ENCODE data around the gene PLCB2.
A peak's percentile ranks its signal among the peaks of the same experiment; 100 is the strongest.

The PLCB2 gene

DNA sequence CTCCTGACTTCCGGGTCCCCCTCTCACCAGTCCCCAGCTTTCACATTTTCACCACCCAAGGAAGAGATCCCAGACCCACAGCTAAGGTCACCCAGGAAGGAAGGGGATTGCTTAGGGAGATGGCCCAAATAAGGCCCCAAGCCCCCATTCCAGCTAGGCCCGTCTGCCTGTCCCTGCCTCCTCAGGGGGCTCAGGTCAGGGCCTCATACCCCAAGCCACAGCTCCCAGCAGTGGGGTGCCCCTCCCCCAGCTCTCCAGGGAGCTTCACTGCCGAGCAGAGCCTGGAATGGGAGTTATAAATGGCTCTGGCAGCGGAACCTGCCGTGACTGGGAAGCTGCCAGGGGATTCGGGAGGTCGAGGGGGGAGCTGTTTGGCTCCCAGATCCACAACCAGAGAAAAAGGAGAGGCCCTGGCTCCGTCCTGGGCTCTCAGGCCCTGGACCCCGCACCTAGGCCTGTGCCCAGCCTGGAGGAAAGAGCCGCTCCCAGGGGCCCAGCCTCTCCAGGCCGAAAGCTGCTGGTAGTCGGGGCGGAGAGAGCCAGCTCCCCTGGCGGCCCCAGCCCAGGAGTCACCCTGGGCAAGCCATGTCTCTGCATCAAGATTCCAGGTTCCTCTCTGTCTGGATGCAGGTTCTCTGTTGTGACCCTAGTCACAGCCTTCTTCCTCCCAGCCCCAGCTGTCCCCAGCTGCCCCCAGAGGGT lies 32.5 kb upstream of the PLCB2 start:
- DNase-seq = no peak

DNA sequence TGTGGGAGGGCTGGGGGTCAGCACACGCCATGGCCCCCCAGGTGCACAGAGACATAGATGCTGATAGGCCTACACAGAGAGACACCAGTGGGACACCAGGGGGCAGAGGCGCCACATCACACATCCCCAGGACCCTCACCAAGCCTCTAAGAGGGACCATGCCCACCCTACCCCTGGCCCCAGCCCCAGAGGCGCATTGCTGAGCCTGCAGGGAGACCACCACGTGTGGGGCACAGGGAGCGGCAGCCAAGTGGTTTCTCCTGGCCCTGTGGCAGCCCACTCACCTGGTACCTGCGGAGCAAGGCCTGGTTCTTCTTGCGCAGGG lies 31.8 kb upstream of the PLCB2 start:
- DNase-seq = no peak

DNA sequence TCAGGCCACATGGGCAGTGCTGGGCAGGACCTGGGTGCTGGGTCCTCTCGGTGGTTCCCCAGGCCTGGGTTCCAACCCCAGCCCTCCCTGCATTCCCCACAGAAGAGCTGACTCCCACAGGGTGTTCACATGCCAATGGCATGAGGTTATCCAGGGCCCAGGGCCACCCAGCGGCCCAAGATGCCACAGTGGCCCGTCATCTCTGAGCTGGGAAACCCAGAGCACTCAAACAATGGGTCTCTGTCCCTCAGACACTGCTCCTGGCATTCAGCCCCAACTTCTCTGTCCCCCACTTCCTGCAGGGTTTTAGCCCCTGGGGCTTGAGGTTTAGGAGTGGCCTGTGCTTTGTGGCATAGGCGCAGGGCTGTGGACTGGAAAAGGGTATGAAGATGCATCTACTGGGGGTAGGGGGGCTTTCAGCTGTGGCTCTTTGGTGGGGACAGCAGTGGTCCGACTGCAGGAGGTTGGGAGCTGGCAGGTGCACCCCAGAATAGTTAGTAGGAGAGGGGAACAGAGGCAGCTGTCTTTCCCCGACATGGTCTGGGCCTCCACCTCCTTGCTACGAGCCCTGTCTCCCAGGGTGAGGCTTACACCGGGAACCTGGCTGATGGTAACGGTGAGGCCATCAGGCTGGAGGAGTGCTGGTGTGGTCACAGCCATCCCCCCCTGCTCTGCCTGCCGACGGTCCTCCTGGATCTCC lies 31.3 kb upstream of the PLCB2 start:
- DNase-seq = no peak

DNA sequence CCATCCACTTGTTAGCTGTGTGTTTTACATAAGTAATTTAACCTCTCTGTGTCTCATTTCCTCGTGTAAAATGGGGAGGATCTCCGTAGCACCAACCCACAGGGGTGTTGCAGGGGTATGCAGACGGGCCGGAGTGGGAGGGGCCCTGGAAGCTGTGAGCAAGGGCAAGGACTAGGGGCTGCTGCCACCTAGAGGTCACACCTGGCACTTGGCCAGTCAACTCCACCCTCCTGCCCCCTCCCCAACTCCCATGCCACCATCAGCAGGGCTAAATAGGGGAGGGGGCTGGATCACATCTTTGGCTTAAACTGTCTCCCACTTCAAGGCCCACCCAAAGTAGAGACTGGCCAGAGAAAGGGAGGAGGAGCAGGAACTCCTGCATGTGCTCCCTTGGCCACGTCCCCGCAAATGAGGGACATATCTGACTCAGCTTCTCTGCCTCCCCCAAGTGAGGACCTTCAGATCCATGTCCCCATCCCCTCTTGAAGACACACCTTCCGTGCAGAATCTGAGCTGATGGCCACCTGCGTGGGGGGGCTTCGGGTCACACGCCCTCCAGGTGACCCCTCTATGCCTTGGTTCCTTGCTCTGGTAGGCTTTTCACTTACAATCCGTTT lies 30.4 kb upstream of the PLCB2 start:
- DNase-seq = peak; percentile 64

DNA sequence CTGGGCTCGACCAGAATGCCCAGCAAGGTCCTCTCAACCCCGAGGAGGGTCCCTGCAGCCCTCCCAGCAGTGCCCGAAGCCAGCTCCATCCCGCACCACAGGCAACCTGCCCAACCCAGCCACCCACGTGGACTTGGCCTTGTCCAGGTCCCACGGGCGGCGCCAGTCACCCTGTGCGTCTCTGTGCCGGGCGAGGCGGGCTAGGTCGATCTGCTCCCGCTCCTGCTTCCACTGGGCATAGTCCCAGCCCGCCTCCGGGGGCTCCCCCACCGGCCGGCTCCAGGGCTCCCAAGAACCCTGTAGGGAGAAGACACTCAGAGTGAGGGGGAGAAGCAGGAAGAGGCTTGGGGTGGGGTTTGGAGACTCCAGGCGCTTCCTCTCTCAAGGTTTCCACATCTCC lies 29.9 kb upstream of the PLCB2 start:
- DNase-seq = no peak

DNA sequence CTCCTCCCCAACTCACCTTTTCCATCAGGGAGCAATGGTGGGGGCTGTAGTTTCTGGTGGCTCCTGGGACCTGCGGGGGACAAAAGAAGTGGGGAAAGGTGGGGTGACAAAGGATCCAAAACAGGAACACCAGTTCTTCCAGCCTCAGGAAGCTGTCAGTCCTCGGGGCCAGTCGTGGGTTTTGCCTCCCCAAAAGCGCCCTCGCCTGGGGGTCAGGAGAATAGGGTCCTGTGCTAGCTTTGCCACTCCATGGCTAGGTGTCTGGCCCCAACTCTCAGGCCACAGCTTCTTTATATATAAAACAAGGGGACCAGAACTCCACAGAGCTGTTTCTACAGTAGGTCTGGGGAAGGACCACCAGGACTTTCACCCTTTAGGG lies 29.0 kb upstream of the PLCB2 start:
- no peak for DNase-seq

DNA sequence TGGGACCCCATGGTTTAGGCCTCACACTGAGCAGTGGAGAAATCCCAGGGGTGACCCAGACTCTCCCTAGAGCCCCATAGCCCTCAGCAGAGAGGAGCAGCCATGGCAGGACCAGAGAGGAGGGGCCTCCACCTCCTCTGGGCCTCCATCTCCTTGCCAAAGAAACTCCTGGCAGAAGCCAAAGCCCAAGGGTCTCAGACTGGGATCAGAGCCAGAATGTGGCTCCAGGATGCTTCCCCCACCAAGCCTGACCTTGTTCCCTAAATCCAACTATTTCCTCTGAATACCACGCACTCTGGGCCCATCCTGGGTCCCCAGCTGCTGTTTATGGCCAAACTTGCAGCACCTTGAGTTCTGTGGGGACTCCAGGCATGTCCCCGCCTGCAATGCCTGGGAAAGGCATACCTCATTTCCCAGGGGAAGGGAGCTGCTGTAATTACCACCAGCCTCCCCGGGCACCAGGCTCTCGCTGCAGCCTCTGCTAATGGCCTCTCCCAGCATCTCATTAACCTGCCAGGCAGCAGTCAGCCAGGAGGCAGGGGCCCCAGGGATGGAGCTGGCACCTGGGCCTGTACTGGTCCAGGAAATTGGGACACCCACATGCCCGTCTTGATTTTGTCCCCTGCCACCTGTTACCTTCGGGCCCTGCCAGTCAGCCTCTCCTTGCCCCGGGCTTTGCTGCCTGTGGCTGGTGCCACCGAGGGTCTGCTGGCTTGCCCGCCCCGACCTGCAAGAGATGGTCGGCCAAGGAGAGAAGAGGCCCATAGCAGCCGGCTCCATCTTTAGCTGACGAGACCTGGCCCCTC lies 28.4 kb upstream of the PLCB2 start:
- DNase-seq = no peak

DNA sequence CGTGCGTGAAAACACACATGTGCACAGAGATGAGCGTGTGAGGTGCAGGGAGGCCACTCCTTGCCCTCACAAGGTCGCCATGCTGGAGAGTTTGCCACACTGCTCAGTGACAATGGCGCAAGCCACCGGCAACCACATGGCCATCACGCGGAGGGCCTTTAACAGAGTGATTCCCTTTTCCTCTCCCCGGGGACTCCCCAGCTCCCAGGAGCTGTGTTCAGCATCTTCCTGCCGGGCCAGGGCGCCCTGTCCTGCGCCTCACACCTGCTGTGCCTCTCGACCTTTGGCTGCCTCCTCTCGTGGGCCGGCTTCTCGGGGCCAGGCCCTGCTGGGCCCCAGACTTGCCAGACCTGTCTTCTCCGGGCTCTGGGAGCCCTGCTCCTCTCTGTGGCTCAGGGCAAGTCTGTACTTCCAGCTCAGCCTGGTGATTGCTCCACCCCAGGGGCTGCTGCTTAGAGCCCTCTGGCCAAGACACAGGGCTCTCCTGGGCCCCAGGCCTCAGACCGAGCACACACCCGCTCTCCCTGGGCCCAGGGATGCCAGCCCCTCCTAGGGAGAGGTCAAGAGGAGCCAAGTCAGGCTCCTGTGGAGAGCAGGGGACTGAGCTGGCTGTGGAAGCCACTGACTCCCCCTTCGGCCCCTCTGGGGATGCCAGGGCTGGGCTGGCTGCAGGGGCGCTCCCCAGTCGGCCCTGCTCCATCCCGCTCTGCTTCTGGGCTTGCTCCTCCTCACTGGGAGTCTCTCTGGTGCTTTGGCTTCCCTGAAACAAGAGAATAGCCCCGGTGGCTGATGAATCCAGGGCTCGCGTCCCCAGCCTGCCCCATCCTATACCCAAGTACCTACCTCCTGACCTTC lies 27.4 kb upstream of the PLCB2 start:
- DNase-seq = no peak

DNA sequence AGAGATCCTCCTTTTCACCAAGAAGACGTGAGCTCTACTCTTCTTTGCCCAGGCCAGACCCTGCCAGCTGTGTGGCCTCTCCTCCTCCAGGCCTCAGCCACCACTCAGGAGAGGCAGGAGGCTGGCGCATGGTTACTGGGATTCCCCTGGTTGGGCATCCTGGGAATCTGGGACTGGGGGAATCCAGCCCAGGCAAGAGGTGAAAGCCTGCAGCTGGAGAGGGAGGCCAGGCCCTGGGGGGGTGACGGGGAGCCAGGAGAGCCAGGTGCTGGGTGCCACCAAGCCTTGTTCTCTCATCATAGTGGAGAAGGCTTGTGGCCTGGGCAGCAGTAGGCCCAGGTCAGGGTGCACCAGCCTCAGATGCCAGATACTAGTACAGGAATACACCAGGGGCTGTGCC lies 26.8 kb upstream of the PLCB2 start:
- no peak for DNase-seq

DNA sequence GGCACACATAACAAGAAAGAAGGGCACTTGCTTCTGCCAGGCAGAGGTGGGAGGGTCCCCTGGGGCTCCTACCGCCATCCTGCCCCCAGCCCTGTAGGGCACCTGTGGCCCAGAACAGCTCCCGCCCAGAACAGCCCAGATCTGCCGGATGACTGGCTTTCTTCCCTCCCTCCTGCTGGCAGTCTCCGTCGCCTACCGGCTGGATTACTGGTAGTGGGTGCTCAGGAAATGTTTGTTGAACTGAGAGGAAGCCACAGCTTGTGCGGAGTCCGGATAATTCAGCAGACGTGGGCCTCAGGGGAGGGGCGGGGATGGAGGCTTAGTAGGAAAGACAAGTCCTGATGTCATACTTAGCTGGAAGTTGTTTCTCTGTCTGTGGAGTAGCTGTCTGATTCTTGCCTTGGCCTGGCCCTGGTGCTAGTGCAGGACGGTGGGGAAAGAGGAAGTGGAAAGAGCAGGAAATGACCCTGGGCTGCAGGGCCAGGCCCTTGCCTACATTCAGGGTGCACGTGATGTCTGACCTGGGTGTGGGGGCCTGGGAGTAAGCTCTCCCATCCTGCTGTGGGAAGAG lies 26.3 kb upstream of the PLCB2 start:
- DNase-seq = peak; percentile 17

DNA sequence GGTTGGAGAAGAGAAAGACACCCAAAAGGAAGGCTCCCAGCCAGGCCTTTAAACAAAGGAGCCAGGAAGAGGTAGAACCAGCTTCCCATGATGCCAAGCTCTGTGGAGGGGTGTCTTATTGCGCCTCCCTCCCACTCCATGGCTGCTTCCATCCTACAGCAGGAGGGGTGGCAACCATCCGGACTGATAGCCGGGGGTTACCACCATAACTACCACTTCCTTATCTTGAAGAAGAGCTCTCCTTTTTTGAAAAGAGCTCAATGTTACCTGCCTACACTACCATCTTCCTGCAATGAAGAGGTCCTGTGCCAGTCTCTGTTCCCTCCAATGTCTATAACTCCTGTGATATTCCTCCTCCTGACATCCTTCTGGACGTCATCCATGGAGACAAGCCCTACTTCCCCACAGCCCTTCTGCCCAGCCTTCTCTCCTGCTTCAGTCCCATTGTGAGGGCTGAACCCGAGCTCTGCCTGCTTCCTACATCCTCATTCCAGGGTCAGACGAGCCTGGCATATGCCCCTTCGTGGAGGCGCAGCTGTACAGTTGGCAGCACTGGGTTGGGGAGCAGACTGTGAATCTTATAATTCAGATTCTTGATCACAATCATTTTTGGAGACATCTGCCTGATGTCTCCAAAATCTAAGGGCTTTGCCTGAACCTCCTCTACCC lies 24.5 kb upstream of the PLCB2 start:
- no peak for DNase-seq

DNA sequence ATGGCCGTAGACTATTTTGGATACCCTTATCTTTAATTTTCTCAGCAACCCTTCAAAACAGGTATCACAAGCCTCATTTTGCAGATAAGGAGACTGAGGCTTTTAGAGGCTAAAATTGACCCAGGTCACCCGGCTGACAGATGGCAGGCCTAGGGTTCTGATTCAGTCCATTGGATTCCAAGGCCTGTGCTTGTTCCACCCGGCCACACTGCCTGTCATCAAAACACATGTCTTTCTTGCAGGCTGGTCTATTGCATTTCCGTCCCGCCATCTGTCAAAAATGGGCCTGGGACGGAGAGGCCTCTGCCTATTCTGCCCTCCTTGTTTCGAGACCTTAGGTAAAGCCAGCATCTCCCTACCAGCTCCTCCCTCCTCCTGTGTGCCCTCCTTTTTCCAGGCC lies 23.9 kb upstream of the PLCB2 start:
- DNase-seq = no peak

DNA sequence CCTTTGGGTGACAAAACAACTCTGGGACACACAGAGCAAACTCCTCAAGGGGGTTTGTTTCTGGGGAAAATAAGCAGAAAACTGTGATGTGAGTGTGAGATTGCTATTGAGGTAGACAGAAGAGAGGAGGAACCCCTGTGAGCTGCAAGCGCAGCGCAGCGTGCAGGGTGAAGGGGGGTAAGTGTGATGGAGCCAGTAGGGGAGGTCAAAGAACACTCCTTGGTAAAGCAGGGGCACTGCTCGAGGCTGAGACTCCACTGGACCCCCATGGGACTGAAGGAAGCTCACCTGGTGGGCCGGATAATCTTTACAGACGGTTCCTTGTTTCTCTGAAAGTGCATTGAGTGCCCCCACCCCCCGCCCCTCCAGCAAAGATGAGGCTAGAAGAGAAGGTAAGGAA lies 23.3 kb upstream of the PLCB2 start:
- no peak for DNase-seq

DNA sequence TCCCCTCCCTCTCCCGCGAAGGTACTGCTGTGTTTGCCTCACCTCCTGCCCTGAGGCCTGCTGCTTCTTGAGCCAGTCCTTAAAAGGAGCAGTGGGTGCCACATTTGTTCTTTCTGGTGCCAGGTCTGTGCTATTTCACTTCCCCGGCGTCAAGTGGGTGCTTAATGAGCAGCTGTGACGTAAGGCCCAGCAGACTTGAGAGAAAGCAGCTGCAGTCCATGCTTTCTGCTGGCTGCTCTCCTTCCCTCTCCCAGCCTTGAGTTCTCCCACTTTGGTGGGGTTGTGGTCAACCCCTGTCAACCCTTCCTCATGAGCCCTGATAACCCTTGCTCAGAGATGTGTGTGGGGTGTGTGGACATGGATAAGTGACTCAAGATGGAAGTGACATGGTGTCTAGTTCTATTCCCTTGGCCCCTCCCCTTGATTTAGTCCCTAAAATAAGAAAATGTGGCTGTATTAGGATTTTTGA lies 22.7 kb upstream of the PLCB2 start:
- no peak for DNase-seq

DNA sequence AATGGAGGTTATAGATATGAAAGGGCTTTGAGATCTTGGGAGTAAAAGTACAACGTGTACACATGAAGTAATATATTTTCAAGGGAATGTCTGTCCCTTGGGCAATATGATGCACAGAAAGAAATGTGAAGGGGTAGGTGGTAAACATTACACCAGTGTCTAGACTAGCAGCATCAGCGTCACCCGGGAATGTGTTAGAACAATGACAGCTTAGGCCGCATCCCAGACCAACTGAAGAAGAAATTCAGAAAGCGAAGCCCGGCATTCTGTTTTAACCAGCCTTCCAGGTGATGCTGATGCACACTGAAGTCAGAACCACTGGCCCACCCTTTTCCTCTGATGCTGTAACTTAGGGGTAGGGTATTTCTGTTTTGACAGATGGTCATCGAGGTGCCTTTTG lies 22.1 kb upstream of the PLCB2 start:
- DNase-seq = no peak

DNA sequence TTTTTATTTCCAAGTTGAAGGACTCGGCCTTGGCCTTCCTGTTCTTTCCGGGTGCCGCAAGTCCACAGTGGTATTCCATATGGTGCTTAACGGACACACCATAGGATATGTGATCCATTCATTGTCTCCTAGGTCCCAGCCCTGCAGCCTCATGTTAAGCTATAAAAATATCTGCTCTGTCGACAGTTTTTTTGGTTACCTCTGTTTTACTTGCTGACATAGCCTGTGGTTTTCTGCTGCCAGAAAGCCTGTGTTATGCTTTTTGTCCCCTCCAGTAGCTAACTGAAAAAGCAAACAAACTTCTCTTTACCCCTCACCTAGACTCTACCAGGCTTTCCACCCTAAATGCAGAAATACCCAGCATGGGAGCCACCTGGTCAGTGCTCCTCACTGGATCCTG lies 21.0 kb upstream of the PLCB2 start:
- DNase-seq = no peak

DNA sequence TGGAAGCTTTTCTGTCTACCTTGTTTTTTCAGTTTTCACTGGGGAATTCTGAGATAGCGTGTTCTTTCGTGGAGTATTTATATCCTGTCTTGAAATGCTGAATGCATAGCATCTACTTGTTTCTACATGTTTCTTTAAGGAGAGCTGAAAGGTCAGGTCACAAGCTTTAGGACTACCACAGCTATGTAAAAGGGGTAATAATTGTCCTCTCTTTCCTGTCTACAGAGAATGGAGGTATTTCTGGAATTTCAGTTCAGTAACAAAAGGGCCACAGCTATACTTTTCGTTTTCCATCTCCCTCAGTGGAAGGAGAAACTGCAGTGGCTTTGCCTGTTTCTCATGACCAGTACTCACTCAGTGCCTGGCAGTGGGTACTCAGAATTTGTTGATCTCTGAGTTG lies 20.4 kb upstream of the PLCB2 start:
- no peak for DNase-seq

DNA sequence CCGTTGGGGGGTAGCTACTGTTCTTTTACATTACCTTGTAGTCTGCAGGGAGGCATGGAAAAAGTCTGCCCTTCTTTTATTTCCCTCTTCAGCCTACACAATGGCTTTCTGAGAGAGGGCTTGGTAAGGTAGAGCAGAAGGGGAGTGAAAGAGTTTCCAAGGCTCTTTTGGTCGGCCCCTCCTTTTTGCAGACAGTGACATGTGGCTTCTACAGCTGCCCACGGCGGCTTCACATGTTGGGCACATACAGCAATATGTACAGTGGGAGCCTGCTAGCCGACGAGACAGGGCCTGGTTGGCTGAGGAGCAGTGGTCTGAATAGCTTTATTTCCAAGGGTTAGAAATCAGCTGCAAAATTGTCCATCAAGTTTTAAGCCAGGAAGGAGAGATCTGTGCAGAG lies 19.7 kb upstream of the PLCB2 start:
- no peak for DNase-seq

DNA sequence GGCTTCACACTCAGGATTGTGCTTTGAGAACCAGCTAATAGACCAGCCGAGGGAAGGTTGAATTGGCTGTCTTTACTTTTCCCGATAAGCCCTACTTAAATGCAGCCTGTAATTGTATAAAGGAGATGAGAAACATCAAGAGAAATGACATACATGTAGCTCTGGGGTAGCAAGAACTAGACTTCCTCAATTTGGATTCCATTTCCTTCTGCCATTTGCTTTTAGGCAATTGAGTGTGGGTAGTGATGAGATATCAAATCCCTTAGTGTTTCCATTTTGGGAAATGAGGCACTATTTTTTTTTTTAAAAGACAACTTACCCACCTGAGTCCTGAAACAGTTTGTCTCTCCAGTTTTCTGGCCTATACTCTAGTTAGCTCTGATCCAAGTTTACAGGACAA lies 18.0 kb upstream of the PLCB2 start:
- no peak for DNase-seq

DNA sequence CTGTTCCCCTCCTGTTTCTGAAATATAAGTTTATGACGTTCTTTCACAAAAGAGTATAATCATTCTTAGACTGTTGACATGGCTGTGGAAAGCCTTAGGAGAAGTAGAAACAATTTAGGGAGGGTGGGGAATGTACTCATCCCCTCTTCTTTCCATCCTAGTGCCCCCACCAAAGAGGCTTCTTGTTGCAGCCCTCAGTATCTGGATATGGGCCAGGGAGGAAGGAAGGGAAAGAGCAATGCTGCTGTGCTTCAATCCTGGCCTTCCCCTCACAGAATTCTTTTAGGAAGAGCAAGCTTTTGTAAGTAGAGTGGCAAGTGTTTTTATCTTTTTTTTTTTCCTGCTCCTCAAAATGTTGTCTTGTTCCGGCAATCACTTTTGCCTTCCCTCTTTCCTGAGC lies 17.5 kb upstream of the PLCB2 start:
- no peak for DNase-seq

Measured in central memory CD4-positive, alpha-beta T cell (primary cell).